Prostate gland (tissue), 2 donors: Measurements from ENCODE around the gene PTPRC. TPM values are rescaled to one million over a fixed set of nuclear protein-coding genes. Genes with fewer than 3 reads are reported as not detected.

Experiments used
- DNase-seq: peaks from one replicate; pipeline ENCODE4 v3.0.0-alpha.2; 2019; ENCODE audit warnings: low spot score
- H3K27ac ChIP-seq, 2 donors: fragments of 200-600 bp; sonication (generic); 2 replicates each; pipeline ENCODE4 v1.5.1; 2017 to 2019
- H3K27me3 ChIP-seq: fragments of 200-600 bp; sonication (generic); replicated peaks from 2 replicates; pipeline ENCODE4 v1.5.1; 2019; ENCODE audit not compliant: insufficient read depth
- H3K36me3 ChIP-seq, 2 donors: fragments of 200-600 bp; sonication (generic); 1 replicate in 1 of 2; 2 replicates in 1 of 2; pipeline versions ENCODE4 v1.5.1 to v1.8.1; 2017 to 2019
- H3K4me1 ChIP-seq: fragments of 200-600 bp; sonication (generic); replicated peaks from 2 replicates; pipeline ENCODE4 v1.5.1; 2019
- H3K4me3 ChIP-seq, 2 donors: fragments of 200-600 bp; sonication (generic); 2 replicates each; pipeline ENCODE4 v1.5.1; 2017 to 2019
- H3K9me3 ChIP-seq: fragments of 200-600 bp; sonication (generic); 2 replicates; pipeline ENCODE4 v1.5.1; 2017
- POLR2A ChIP-seq: fragments of 450-650 bp; IDR thresholded peaks from one replicate; pipeline ENCODE4 v1.6.1; 2016; ENCODE audit warnings: antibody characterized with exemption, mild to moderate bottlenecking
- POLR2AphosphoS5 ChIP-seq: sonication (generic); formaldehyde crosslinking; IDR thresholded peaks from one replicate; pipeline ENCODE4 v1.6.1; 2017; ENCODE audit warnings: antibody characterized with exemption
- WGBS: methylation state at CpG from one replicate; pipeline ENCODE4 v1.1.5; 2018; 5-methylcytosine and 5-hydroxymethylcytosine counted together
- intact Hi-C: fragments of 100-400 bp; cut with DNase I; formaldehyde crosslinking; loops from one replicate; pipeline ENCODE4 v1.14.2; 2022
- total RNA-seq, 2 donors: library from RNA; depleted of rRNA; stranded (reverse); fragments of >200 nt; gene quantifications; one replicate each; pipeline ENCODE4 v1.1.0, GENCODE V29; 2016
- TF ChIP-seq, protein P1 (sequence below), 4 experiments: fragments of 200-600 bp in 2 of 4; fragments of 450-650 bp in 2 of 4; sonication (generic) in 2 of 4; IDR thresholded peaks; 1 replicate in 3 of 4; 2 replicates in 1 of 4; pipeline ENCODE4 v1.5.1; 2016 to 2019; ENCODE audit warnings: antibody characterized with exemption in 4 of 4, mild to moderate bottlenecking in 2 of 4, moderate library complexity in 2 of 4

The PTPRC gene
- total RNA-seq, 2 donors from 2014 or later = 8.9 to 9.5 TPM

DNA sequence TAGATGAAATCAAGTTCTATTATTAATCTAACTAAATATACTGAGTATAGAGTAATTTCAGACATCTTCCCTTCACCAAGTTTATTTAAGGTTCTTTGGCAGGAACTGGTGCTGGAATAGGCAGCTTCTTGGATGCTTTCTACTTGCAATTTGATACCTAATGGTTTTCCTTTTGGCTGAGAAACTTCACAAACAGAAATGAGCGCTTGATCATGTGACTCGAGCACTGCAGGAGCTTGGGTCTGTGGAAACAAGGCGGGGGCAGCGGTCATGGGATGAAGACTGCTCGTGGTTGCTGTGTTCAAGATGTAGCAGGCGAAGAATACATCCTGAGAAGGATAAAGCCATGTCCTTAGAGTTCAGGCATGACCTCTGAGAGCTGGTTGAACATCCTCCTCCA, 136.8 kb downstream of the PTPRC start:
- no peak overlapping the region for H3K27ac ChIP-seq

DNA sequence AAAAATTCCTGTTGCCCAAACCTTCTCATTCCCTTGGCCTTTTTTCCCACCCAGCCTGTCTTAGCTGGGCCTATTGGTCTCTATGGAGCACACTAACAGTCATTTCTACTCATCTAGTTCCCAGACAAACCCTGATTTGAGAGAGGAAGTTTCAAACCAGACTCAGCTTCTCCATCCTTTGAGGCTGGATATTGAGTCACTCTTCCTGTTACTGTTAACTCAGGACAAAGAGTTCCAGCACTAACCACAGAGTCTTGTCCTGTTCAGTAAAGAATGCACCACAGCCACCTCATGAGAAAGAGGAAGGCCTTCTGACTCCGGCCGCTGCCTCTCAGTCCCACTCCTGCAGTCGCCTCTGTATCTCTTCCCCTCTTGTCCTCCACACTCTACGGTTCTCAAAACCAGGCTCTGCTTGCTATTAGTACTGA, 137.8 kb downstream of the PTPRC start:
- H3K4me1 ChIP-seq = no peaks in the 10 kb centered on the region
- H3K4me3 ChIP-seq = no peak overlapping the region
- no peaks in the 10 kb centered on the region for H3K36me3 ChIP-seq
- peak overlapping the region in 1 of 2 donors; percentile 27 for H3K27ac ChIP-seq
- intact Hi-C loops = no loop called here
- no peaks in the 10 kb centered on the region for H3K27me3 ChIP-seq
- TF ChIP-seq POLR2A (no peak), POLR2AphosphoS5 (peak; percentile 21)
- TF ChIP-seq, protein P1, sequence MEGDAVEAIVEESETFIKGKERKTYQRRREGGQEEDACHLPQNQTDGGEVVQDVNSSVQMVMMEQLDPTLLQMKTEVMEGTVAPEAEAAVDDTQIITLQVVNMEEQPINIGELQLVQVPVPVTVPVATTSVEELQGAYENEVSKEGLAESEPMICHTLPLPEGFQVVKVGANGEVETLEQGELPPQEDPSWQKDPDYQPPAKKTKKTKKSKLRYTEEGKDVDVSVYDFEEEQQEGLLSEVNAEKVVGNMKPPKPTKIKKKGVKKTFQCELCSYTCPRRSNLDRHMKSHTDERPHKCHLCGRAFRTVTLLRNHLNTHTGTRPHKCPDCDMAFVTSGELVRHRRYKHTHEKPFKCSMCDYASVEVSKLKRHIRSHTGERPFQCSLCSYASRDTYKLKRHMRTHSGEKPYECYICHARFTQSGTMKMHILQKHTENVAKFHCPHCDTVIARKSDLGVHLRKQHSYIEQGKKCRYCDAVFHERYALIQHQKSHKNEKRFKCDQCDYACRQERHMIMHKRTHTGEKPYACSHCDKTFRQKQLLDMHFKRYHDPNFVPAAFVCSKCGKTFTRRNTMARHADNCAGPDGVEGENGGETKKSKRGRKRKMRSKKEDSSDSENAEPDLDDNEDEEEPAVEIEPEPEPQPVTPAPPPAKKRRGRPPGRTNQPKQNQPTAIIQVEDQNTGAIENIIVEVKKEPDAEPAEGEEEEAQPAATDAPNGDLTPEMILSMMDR (IDR thresholded peaks at IDR 0.05) = peak in 1 of 4 experiments; percentile 6
- no peaks in the 10 kb centered on the region for H3K9me3 ChIP-seq
- peak; percentile 20 for DNase-seq
- WGBS = 77% methylated on average over 4 of the region's 4 CpGs

More for the DNA sequence above, 136.8 kb downstream of the PTPRC start:
- H3K36me3 ChIP-seq = no peaks in the 10 kb centered on the region
- no peaks in the 10 kb centered on the region for H3K4me1 ChIP-seq
- TF ChIP-seq, protein P1 (IDR thresholded peaks at IDR 0.05) = no peak
- TF ChIP-seq POLR2AphosphoS5 = no peak
- TF ChIP-seq POLR2A = no peak
- no peaks in the 10 kb centered on the region for H3K27me3 ChIP-seq
- no peaks in the 10 kb centered on the region for H3K9me3 ChIP-seq
- H3K4me3 ChIP-seq = no peak overlapping the region
- intact Hi-C loops = no loop called here
- 65% methylated on average over 6 of the region's 6 CpGs for WGBS
- DNase-seq = no peak

DNA sequence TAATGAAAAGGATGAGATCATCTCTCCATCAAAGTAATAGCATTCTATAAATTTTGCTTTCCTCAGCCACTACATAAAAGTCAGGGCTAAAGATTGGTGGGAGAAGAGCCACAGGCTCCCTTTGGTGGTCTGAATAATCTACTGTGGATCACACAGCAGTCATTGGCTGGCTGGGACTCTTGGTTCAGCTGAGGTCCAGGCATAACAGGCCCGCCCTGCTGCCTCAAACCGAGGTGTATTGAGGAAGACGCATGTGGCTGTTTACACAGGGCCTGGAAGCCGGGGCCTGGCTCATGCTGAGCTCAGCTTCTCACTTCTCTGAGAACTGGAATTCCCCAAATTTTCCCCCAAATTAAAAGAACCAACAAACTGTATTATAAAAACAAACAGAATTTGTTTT, 139.2 kb downstream of the PTPRC start:
- 72% methylated on average over 4 of the region's 4 CpGs for WGBS
- DNase-seq = no peak
- Histone ChIP-seq H3K27ac (no peak overlapping the region), H3K4me3 (no peak overlapping the region), H3K4me1 (no peaks in the 10 kb centered on the region), H3K27me3 (no peaks in the 10 kb centered on the region), H3K36me3 (no peaks in the 10 kb centered on the region), H3K9me3 (no peaks in the 10 kb centered on the region)
- intact Hi-C loops = no loop called here
- TF ChIP-seq, protein P1 (IDR thresholded peaks at IDR 0.05) = no peak
- TF ChIP-seq POLR2AphosphoS5 (no peak), POLR2A (no peak)

DNA sequence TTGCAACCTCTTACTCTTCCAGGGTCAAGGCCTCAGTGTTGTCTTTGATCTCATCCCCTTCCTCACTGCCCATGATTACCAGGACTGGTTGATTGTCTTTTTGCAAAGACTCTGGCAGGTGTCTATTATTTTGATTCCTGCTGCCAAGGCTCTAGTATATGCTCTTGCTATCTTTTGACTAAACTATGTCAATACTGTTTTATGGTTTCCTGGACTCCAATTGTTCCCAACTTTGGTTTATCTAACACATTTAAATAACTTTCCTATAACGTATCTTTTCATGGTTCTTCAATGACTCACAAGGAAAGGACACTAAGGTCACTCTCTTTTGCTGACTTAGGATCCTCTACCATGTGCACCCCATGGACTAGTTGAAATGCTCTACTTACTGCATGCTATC, 141.5 kb downstream of the PTPRC start:
- intact Hi-C loops = no loop called here
- H3K9me3 ChIP-seq = no peaks in the 10 kb centered on the region
- WGBS = 59% methylated on average over 1 of the region's 1 CpG

DNA sequence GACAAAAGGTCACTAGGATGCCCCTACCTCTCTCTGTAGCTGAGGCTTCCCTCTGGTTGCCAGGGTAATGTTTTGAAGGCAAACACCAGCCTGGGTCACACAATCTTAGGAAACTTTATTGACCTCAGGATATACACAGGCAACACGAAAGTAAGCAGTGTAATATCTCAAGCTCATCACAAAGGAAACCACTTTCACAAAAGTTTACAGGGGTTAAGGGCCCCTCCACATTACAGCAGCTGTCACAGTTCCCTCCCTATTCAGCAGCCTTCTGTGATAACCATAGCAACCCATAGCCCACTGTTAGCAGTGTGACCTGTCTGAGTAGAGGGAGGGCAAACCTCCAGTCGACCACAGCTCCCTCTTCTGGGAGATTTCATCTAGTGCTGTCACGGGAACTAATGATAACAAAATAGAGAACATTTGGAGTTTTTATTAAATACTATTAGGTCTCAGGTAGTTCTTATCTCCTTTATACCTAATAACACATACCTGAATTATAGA, 149.8 kb downstream of the PTPRC start:
- DNase-seq = no peak
- Histone ChIP-seq H3K4me1 (no peaks in the 10 kb centered on the region), H3K27ac (no peak overlapping the region), H3K36me3 (no peaks in the 10 kb centered on the region), H3K9me3 (no peaks in the 10 kb centered on the region), H3K4me3 (no peak overlapping the region), H3K27me3 (no peaks in the 10 kb centered on the region)
- TF ChIP-seq, protein P1 (IDR thresholded peaks at IDR 0.05) = no peak
- TF ChIP-seq POLR2AphosphoS5 = no peak
- no peak for TF ChIP-seq POLR2A
- 54% methylated on average over 3 of the region's 3 CpGs for WGBS
- intact Hi-C loops = no loop called here

More for the DNA sequence above, 141.5 kb downstream of the PTPRC start:
- no peak for DNase-seq
- no peaks in the 10 kb centered on the region for H3K4me1 ChIP-seq
- no peaks in the 10 kb centered on the region for H3K36me3 ChIP-seq
- TF ChIP-seq POLR2AphosphoS5 = no peak
- TF ChIP-seq, protein P1 (IDR thresholded peaks at IDR 0.05) = no peak
- TF ChIP-seq POLR2A = no peak
- H3K4me3 ChIP-seq = no peak overlapping the region
- no peak overlapping the region for H3K27ac ChIP-seq
- no peaks in the 10 kb centered on the region for H3K27me3 ChIP-seq
